Hindlimb muscle (tissue), 1 donor: ENCODE results near the gene SNX20. TPM values are rescaled to one million over a fixed set of nuclear protein-coding genes. Genes with fewer than 3 reads are reported as not detected.

Experiments
- DNase-seq: peaks from one replicate; pipeline ENCODE4 v3.0.0-alpha.2; 2013
- polyA plus RNA-seq: library from polyadenylated mRNA; unstranded; fragments of 120-200 nt; gene quantifications from one replicate; pipeline ENCODE4 v1.2.1, GENCODE V29; 2013; ENCODE audit not compliant: insufficient read length

The SNX20 gene
- polyA plus RNA-seq, 1 donor = 1.7 TPM

DNA sequence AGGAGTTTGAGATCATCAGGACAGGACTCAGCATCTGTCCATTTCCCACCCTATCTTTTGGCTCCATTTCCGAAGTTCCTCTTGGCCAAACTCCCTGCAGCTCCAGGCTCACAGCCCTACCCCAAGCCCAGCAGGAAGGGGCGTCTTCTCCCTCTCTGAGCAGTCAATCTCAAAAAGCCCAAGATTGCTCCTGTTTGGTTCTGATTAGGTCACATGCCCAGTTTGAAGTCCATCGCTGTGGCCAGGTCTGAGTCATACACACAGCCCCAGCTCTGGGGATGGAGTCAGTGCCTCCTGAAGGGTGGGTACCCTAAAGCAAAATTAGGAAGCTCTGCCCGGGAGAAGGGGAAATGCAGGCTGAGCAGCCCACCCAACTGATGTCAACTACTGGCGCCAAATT, 23.9 kb downstream of the SNX20 start:
- no peak for DNase-seq

DNA sequence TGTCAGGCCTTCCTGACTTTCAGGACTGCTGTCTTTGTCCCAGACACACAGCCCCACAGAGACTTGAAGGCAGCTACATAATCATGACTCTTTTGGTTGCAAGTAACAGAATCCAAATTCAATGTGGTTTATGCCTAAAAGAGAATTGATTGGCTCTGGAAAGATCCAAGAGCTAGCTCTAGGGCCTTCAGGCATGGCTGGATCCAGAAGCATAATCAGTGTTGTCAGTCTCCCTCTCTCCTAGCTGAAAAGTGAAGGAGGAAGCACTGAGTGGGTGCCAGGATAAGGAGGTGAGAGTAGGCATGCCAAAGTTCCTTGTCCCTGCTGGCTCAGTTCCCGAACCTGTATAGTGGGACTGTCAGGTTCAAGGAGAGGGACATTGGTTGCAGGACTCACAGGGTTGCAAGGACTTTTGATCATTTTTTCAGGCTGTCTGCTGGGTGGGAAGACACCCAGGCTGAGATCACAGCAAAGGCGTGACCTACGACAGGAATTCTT, 25.5 kb downstream of the SNX20 start:
- DNase-seq = no peak

DNA sequence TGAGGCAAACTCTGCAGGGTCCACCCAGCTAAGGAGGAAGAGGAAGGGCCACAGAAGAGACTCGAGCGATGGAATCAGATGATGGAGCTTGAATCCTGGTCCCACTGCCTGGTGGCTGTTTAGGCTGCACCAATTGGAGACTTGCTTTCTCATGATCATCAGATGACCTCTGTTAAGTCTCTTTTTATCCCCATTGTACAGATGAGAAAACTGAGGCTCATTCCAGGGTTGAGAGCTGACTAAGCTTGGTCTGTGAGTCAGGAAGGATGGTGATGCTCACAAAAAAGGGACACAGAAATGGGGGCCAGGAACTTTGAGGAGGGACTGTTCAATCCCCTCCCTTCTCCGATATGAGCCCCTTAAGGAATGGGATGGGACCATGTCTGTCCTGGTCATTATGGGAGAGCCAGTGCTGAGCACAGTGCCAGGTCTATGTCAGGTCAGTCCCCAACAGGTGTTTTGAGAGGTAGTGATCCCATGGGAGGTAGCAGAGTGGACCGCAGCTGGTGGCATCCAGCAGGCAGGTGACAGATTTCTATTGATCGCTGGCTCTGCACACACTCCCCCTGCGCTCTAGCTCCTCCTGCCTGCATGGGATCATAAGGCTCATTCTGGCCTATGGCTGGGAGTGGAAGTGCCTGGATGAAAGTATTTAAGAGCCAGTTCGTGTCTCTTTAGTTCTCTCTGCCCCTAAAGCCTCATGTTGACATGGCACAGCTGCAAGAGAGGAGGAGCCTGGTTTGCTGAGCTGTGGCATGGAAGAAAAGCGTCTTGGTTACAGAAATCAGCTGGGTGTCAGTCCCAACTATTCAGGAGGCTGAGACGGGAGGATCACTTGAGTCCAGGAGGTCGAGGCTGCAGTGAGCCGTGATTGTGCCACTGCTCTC, 27.2 kb downstream of the SNX20 start:
- DNase-seq = no peak

DNA sequence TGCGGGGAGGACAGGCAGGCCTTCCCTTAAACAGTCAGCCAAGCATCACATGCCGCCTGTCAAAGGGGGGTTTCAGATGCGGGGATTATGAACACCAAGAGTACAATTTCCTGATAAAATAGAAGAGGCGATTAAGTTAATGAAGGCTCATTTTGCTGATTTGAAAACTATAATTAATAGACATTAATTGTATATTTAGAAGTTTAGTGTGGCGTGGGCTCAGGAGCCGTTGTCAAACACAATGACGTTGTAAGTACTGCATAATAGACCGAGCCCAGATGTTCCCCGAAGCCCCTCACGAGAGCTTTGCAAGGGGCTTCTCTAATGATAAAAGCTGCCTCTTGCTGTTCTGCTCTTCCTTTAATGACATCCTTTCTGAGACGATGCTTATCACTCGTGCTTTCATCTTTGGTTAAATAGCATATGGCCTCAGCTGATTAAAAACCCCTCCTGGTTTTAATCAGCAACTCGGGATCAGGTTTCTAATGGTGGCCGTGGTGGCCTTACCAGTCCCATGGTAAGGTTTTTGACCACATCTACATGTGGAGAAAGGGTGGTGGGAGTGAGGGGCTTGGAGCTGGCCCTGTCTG, 28.2 kb downstream of the SNX20 start:
- DNase-seq = no peak

DNA sequence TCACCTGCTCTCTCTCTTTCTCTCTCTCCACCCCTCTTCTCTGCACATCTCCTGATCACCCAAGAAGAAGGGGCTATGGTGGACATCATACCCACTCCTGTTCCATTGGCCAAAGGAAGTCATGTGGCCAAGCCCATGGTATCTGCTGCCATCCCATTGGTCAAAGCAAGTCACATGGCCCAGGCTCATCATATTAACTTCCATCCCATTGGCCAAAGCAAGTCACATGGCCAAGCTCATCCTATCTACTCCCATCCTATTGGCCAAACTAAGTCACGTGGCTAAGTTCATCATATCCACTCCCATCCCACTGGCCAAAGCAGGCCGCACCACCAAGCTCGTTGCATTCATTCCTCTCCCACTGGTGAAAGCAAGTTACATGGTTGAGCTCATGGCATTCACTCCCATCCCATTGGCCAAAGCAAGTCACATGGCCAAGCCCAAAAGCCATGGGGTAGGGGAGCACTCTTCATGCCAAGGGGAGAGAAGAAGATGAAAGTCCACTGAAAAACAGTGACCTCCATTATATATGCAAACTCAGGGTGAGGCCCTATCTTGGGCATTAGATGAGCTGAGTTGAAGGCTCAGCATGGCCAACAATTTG, 29.2 kb downstream of the SNX20 start:
- DNase-seq = no peak

DNA sequence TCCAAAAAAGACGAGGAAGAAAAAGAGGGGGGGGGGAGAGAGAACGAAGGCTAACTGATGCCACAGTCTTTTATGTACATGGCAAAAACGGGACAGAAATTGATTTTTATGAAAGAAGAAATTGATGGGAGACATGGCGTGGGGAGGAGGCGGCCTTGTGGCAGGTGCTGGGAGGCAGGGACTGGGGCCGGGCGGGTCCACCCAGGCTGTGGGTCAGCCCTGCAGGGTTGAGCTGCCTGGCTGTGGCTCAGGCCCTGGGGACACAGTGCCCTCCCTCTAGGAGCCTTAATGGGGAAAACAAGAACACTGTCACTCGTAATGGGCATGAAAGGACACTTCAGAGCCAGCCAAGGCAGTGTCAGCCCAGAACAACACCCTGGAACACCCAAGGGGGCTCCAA, 34.8 kb downstream of the SNX20 start:
- no peak for DNase-seq

DNA sequence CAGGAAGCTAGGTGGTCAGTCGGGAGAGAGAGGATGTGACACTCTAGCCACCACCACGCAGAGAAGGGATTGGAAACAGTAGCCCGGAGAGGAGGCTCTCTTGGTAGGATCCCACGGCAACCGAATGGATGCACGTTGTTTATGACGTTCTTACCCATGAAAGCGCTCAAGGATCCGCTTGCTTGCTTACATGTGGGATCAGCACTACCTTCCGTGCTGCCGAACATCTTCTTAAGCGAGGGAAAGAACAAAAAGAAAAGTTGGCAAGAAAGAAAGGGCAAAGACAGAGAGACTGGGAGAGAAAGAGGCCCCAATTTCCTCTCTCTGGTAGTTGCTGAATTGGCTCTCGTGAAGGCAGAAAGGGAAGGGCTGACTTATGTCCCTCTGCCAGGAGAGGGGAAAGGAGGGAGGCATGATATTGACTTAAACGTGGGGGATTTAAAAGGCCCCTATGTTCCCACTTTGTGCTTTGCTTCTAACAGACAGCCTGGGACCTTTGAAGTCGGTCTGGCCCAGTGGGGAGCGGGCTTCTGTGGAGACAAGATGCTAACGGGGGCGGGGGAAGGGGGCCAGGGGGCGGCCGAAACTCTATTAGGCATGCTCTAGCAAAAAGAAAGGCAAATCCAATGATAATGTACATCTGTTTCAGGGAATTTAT, 35.4 kb downstream of the SNX20 start:
- DNase-seq = no peak

DNA sequence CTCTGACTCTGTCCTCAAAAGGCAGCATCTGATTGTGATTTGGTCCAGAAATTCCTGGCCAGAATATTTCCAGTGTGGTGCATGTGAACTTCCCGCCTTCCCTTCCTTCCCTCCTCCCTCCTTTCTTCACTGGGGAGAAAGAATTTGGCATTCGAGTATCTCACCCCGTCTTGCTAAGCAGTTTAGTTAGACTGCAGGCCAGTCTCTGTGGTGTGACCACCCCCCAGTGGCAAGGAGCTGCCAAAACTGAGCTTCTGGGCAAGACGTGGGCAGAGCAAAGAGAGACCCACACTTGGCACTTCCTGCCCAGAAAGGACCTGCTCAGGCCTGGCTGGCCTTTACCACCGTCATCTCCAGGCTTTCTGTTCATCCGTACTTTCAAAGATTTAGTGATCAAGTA, 36.4 kb downstream of the SNX20 start:
- DNase-seq = peak; percentile 40

DNA sequence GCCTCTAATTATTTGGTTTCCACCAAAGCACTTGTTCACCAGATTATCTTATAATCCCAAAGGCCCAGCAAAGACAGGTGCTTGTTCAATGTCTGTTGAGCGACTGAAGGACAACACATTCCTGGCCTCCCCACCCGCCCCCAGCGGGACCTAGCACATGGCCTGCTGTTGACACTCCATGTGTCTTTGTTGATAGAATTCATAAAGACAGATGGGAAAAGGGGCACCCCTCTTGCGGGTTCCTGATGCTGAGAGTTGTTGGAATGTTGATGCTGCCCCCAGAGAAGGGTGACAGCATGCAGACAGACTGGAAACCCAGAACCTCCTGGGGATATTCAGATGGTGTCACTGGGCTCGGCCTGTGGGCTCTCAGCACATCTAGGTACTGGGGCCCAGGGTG, 36.9 kb downstream of the SNX20 start:
- DNase-seq = no peak

DNA sequence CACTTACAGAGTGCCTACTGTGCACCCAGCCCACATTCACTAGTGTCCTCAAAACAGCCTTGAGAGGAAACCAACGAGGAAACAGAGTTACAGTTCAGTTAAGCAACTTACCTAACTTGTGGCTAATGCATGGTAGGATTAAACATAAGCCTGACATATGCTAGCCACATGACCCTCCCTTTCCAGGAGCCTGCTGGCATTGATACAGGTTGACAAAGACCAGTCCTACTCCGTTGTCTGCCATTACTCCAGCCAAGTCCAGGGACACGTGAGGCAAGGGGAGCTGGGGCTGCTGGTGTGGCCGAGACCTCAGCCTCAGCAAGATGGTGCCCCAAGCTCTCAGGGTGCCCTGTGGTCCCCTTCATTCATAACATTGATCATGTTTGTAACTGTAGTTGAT, 37.9 kb downstream of the SNX20 start:
- DNase-seq = no peak

DNA sequence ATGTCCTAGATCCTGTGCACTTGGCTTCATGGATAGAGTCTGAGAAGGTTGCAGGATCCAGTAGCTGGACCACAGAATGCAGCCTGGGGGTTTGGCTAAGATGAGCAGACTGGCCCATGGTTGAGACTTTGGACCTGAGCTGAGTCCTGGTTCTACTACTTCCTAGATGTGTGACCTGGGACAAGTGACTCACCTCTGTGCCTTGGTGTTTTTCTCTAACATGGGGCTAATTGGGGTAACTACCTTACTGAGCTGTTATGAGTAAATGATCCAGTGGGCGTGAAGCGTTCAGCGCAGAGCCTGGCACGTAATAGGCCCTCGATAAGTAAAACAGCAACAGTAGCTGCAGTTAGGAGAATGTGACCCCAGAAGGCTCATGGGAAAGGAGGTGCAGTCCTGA, 38.8 kb downstream of the SNX20 start:
- no peak for DNase-seq

DNA sequence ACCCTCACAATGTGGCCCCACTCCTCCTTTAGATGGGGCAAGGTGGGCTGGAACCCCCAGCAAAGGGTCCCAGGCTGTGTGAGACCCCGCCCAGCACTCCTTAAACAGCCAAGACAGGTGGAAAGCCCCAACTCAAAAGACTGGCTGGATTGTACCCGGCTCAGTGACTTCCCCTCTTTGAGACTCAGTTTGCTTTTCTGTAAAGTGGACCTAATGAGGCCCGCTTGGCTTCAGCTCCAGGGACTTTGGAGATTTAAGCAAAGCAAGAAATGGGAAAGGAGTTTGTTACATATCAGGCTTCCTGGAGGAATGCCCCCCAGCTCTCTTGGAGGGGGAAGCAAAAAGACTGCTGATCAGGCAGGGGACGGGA, 39.3 kb downstream of the SNX20 start:
- DNase-seq = no peak

DNA sequence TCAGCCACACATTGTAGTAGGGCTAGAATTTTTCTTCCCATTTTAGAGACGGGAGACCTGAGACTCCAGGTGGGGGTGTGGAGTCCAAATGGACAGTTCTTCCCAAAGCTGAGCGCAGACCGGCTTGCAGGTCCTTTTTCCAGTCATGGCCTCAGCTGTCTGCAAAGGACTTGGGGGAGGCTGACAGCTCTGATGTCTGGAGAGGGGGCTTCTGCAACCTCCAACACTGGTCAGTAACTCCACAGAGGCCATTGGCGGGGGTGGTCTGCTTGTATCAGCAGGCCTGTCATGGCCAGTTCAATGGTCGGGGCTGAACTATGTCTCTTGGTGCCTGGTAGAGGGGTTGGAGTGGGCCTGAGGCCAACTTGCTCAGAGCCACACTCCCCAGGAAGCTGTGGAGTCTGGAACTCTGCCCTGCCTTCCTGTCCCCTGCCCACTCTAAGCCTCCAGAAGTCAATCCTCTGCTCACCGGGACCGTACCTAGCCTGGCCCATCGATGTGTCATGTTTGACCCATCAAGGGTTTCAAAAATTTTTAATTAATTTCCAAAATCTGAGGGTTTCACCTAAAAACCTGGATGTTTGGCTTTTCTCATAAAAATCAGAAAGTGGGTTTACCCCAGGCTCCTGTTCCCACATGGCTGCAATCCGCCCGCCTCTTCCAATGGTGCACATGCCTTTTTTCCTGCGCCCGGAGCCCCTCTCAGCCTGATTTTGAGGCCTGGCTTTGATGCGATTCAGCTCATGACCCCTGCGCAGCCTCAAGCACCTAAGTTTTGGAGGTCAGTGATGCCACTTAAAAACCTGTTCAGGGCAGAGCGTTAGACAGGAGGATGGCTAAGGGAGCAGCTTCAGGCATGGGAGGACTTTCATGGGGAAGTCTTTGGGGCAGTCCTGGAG, 39.9 kb downstream of the SNX20 start:
- no peak for DNase-seq

DNA sequence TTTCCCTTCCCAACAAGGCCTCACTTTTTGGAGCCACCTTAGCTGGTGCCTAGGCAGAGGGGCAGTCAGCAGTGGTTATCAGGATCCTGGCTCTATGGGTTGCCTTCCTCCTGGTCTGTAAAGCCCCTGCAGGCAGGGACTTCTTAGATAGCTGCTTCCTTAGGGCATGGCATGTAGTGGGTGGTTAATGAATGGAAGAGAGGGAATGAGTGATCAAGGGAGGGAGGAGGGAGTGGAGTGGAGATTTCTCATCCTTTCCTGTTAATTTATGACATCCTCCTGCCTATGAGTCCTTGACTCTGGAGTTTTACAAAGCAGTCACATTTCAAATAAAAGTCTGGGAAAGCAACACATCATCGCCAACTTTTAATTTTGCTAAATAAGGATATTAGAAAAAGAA, 40.7 kb downstream of the SNX20 start:
- no peak for DNase-seq

DNA sequence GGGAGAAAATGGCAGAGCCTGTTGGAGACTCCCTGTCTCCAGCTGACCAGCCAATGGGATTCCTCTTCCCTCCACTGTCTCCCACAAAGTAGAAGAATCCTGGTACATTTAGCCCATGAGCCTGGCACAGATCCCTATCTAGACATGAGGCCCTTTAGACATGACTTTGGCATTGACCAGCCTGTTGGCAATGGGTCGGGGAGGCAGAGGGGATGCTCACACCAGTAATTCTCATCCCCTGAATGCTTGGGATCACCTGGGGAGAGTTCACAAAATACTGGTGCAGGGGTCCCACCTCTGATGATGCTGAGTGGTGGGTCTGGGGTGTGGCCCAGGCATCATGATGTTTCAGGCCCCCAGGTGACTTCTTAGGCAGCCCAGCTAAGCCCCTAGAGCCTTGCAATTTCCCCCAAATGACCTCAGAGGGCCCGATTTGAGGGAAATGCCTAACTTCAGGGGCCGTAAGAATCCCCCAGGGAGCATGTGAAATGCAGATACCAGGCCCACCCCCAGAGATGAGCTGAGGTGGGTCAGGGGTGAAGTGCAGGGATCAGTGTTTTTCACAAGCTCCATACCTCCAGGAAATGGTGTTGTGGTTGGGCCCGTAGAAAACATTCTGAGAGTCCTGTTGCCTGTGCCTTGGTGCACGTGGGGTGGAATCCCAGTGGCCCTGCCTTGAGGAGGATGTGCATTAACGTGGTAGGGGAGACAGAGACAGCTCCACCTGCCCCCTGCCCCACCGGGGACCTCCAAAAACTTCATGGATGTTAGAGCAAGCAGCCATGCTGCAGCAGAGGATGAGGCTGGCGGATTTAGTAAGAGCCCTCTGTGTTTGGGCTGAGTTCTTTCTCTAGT, 42.1 kb downstream of the SNX20 start:
- no peak for DNase-seq

DNA sequence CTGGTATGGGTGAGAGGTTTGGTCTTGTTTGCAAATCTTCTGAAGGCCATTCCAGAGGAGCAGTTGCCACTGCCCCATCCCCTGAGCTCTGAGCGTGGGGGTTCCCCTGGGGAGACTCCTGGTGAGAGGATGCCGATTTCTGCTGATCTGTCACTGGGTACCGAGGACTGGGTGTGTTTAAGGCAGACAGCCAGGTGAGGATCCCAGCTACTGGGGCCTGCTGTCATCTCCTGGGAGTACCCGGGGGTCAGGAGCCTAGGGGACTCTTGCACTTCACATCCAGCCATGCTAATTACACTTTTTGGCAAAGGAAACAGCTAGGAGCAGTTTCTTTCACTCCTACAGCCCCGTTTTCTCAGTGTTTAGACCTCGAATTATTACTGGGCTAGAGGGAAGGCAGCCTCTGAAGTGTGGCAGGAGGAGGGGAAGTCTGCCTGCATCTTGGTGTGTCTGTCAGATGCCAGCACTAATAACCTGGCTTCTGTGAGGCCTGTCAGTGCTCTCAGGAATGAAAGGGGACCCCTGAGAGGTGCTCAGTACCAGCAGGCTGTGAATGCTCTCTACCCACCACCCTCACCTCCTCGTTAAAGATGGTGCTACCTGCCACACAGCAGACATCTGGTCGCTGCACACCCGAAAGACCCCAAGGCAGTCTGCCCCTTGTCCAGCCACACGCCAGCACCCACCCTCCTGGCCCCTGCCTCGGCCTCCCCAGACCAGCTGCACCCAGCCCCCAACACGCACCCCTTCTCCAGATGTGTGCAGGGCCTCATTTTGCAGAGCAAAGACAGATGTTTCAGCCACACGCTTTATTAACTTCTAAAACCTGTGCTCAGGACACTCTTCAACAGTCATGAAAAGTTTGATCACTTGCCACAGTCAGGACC, 43.2 kb downstream of the SNX20 start:
- no peak for DNase-seq

DNA sequence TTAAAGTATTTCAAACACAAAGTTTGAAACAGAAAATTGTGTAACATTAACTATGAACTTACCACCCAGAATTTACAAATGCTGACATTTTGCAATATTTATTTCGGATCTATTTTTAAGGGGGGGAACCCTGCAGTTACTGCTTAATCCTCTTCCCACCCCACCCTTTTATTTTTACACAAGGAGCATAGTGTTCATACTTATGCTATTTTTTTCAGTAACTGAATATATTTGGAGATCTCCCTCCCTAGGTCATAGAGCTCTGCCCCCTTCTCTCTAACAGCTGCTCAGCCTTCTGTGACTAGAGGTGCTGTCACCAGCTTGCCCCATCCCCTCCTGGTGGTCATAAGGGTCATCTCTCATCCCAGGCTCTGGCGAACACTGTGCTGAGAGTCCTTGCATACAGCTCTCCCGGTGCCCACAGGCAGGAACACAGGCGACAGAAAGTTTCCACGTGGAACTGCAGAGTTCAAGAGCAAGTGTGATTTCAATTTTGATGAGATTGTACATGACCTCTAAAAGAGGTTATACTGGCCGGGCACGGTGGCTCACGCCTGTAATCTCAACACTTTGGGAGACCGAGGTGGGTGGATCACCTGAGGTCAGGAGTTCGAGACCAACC, 44.2 kb downstream of the SNX20 start:
- DNase-seq = no peak

DNA sequence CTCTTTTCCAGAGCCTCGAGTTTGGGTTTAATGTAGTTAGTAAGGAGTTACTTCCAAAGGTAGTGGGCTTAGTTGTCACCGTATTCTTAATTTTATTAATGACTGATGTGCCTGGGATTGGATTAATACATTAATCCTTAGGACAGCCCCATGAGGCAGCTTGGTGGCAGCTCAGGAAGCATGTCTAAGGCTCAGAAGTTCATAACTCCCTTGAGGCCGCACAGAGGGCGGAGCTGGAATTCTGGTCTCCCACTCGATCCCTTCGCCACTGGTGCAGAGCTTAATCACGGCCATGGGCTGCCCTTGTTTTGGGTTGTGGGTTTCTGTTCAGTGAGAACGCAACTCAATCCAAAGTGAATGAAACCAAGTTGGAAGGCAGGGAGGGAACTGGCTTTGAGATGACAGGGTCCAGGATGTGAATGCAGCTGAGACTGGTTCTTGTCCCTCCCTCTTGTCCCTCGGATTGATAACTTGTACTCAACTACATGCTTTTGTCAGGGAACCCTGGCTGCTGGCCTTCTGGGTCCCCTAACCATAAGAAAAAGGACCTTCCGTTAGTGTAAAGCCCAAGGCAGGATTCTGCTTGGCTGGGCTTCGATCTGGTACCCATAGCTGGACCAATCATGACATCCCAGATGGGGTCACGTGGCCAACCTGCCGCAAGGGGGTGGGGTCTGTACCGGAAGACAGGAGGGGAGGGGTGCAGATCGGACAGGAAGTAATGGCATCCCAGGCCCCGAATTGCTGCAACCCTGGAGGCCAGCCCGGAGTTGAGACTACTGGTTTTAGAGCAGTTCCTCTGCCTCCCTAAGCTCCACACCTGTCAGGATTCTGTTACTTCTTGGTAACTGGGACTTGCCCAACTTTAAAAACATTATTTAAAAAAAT, 45.4 kb downstream of the SNX20 start:
- no peak for DNase-seq

DNA sequence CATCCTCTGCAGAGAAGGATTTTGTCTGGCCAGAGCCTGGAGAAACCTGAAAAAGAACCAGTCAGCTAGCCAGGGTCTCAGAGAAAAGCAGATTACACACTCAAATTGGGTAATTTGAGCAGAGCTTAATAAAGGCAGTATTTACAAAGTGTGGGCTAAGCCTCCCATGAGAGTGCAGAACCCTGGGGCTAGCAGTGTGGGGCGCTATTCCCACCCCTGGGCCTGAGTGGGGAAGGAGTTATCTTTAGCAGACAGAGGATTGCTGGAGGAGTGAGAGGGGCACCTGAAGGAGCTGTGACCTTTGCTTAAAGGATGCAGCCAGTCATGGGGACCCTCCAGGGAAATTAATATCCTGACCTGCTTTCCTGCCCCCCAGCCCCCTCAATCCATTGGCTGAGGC, 46.2 kb downstream of the SNX20 start:
- DNase-seq = no peak
